GM10847 (cell line): Measurements from ENCODE around the gene PCSK9.

ENCODE experiments used
- POLR2A ChIP-seq: IDR thresholded peaks from 2 replicates; pipeline ENCODE4 v1.6.1; 2011; ENCODE audit not compliant: insufficient read length; ENCODE audit errors: extremely low read depth

PCSK9 gene

DNA sequence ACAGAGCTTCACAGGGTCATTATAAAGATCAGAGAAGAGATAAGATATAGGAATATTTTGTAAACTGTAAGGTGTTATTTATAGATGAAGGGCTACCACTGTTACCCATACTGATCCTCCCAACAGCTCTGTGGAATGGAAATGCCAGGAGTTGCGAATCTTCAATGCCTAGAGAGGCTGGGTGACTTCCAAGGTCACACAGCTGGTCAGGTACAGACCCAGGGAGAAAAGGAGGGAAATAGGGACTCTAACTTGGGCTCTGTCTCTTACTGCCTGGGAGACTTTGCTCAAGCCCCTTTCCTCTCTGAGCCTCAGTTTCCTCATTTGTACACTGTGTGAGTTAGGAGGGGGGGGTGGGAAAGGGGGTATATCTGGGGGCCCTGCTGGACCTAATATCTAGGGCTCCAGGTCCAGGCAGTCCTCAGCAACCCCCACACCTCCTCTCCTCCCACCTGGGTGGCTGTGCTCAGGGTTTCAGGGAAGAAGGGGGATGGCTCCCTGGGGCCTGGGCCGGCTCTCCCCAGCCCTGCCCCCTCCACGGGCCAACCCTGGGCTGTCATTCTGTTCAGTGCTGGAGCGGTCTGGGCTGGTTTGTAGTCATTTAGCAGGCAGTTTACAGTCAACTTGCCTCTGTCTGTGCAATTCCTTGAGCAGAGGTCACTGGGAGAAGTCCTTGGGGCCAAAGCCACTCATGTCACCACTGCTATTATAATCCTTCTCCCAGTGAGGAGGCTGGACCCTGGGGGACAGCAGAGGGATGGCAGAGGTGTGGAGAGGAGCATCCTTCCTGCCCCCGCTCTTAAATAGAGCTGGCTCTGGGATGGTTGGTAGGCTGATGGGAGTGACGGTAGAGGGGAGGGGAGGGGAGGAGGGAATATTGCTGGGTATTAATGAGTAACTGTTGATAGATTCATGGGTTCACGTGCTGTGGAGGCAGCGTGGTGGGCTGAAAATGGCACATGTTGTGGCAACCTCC, 39.0 kb upstream of the PCSK9 start:
- no peak for TF ChIP-seq POLR2A

DNA sequence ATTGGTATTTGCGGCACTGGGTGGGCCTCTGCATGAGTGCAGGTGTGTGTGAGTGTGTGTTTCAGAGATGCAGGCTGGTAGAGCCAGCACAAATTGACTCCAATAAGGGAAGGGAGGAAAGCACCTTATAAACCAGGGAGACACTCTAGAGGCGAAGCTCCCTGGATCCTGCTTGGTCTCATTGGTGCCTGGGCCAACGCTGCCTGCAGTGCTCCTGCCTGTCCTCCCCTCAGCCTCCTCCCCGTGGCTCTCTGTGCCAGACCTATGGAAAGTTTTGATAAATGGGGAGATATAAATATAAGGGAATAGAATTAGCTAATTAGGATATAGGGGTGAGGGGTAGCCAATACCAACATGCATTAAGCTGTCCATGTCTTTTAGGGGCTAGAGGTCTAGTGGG, 38.0 kb upstream of the PCSK9 start:
- TF ChIP-seq POLR2A: no peak

DNA sequence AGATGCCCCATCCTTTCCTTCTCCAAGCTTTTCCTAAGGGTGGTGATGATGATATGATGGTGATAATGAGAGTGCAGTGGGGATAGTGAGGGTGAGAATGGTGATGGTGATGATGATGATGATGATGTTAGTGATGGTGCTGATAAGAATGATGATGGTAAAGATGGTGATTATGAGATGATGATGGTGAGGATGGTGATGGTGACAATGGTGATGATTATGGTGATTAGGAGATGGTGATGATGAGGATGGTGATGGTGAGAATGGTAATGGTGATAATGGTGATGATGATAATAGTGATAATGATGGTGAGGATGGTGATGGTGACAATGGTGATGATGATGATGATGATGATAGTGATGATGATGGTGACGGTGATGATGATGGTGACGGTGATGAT, 36.7 kb upstream of the PCSK9 start:
- TF ChIP-seq POLR2A: no peak

DNA sequence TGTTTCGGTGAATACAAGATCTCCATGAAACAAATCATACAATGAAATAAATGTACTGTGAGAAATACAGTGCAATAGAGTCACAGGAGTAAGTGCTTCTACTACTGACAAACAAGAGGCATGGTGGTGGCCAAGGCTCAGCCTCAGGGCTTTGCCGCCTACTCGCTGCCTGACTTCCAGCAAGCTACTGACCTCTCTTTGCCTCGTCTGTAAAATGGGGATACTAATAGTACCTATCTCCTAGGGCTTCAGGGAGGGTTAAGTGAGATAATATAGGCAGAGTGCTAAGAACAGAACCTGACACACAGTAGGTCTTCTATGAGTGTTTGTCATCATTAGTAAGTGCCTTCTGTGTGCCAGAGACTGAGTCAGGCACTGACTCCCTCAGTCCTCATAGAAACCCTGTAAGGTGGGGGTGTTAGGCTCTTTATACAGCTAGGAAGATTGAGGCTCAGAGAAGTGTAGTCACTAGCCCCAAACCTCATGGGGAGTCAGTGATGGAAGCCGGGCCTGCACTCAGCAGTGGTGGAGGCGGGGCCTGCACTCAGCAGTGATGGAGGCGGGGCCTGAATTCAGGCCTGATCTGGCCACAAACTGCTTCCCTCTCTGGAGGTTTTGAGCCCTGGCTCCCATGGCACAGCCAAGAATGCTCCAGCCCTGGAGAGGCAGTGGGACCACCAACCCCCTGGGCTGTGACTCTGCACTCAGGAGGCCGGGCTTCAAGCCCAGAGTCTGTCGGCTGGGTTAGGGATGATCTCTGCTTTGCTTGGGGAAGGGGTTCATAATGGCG, 33.8 kb upstream of the PCSK9 start:
- no peak for TF ChIP-seq POLR2A

DNA sequence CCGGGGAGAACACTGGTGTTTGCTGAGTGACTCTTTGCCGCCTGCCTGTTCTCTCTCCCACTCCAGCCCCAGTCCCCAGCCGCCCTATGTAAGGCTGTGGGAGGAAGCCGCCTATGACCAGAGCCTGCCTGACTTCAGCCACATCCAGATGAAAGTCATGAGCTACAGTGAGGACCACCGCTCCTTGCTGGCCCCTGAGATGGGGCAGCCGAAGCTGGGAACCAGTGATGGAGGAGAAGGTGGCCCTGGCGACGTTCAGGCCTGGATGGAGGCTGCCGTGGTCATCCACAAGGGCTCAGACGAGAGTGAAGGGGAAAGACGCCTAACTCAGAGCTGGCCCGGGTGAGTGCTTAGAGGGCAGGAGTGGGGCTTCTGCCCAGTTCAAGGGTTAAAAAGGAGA, 32.4 kb upstream of the PCSK9 start:
- TF ChIP-seq POLR2A: no peak

DNA sequence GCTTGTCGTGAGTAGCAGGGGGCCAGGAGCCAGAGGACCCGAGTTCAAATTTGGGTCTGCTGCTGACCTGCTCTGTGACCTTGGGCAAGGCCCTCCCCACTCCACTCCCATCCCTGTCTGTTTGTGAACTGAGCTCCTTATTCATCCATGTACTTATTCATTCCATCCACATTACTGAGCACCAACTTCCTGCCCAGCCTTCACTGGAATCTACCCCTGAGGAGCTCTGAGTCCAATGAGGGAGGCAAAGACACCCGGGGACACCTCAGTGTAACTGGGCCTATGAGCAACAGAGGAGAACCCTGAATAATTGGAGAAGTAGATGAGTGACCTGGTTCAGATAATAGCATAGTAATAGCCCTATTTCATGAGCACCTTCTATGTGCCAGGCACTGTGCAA, 31.7 kb upstream of the PCSK9 start:
- no peak for TF ChIP-seq POLR2A

DNA sequence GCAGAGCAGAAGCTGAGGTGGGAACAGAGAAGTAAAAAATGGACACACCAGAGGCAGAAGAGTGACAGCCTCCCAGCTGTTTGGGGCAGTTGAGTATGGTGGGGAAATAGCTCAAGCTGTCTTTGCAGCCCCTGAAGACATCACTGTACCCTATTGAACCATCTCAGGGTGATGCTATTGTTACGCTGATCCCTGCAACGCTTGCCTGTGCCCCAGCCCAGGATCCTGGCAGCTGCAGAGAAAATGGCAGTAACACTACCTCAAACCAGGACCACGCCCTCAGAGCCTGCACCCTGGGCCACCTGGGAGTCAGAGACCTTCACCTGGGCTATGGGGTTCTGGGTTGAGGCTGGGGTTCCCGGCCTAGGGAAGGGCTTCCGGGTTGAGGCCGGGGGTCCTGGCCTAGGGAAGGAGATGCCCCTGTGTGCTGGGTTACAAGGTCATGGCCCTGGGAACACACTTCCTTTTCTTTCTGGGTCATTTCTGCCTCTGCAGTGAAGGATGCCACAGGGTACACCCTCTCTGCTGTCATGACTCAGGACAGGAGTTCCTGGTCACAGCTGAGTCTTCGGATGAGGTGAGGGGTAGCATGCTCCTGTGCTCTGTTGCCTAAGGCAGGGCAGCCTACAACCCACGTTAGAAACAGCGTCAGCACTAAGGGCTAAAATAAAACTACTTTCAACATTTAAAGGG, 29.0 kb upstream of the PCSK9 start:
- no peak for TF ChIP-seq POLR2A

DNA sequence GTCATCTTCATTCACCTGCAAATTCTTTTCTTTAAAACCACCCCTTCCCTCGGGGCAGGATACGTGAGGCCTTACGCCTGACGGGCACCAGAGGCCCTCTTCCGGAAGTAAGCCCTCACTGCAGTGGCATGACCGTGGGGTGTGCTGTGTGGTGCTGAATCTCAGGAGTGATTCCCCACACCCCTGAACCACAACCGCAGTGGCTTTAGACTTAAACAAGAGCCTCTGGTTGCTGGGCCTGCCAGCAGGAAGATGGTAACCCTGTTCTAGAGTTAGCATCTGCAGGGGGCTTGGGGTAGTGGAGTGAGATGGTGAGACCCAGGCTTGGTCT, 28.5 kb upstream of the PCSK9 start:
- TF ChIP-seq POLR2A: no peak

DNA sequence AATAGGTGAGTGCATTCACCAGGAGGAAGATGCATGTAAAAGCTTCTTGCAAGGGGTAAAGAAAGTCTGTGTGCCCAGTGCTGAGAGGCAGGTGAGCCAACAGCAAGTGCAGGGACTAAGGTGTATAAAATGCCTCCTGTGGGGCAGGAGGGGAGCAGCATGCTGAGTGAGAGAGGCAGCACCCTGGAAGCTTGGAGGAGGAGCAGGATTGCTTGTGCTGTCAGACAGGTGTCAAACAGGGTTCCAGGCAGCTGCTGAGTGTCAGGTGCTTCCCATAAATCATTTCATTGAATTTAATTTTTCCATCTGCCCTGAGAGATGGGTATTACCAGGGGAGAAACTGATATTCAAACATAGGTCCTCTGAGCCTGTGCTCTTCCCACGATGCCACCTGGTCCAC, 26.7 kb upstream of the PCSK9 start:
- no peak for TF ChIP-seq POLR2A

DNA sequence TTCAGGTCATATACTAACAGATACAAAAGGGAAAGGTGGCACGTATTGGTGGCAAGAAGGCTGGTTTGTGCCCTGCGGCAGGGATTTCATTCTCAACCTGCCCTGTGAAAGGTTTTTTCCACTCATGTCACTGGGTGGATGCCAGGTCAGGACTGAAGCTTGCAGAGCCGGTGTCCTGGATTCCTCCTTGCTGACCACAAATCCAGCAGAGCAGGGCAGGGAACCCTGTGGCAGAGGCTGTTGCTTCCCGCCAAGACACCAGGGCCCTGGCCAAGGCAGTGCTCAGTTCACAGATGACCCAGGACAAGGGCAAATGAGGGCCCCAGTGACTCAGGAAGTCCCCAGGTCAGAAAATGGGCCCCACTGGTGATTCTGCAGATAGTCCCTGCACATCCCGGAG, 24.2 kb upstream of the PCSK9 start:
- TF ChIP-seq POLR2A: no peak

DNA sequence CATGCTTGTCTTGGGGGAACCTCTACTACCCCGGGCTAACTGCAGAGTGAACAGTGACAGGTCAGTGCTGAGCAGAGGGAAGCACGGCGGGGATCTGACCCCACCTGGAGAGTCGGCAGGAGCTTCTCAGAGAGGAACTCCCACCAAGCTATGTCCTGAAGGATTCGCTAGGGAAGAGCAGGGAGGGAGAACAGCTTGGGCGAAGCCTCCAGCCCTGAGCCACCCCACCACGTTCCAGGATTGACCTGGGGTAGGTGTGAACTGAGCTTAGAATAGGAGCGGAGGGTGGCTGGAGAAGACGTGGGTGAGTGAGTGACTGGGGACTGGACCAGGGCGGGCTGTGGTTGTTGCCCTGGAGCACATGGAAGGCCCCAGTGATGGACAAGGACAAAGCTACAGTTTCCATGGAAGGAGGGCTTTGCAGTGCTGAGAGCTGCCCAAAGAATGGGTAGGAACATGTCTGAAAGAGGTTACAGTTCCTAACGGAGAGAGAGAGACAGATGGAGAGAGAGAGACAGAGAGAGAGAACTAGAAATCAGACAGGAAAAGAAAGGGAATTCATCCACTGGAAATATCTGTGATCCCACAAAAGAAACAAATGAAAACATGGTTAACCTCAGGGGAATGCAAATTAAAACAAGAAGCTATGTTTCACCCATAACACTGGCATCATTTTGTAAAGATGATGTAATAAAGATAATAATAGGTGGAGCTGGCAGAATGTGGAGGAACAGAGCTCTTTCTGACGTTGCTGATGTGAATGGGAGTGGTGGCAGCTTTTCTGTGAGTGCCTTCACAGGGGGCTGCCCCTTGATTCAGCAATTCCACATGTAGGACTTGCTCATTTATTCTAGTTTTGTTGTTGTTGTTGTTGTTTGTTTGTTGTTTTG, 23.4 kb upstream of the PCSK9 start:
- no peak for TF ChIP-seq POLR2A

DNA sequence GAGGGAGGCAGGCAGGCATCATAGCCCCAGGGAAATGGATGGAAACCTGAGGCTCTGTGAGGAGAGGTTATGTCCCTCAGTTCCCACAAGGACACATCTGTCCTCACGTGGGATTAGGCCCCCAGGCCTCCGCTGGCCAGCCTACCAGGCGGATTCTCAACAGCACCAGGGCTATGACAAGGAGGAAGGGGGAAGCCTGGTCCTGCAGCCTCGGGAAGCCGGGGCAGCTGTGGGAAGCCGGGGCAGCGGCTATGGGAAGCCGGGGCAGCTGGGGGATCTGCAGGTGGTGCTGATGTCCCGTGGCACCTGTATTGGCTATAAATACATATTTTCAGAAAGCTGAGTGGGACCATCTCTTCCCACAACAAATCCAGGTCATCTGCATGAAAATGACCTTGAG, 21.0 kb upstream of the PCSK9 start:
- TF ChIP-seq POLR2A: no peak

DNA sequence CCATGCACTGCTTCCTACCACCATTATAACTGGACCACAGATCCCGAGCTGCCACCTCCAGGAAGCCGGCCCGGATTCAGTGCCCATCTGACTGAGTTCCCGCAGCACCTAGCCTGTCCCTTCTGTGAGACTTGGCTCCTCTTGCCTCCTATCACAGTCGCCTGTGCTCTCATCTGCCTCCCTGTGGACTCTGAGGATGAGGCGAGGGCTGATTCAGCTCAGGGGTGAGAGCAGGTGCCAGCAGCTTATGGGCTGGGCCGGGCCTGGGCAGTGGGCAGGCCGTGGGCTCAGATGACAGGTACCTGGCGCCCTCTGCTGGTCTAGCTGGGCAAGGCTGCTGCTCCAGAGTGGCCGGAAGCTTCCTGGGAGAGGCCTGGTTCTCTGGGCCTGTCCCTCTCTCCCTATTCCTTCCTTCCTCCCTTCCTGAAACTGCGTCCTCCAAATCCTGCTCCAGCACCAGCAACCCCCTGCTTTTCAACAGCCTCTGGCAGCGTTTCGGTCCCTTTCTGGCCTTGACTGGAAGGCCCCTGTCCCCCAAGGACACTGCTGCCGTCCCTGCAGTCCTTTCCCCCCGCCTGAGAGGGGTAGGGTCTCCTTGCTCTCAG, 17.3 kb upstream of the PCSK9 start:
- no peak for TF ChIP-seq POLR2A

DNA sequence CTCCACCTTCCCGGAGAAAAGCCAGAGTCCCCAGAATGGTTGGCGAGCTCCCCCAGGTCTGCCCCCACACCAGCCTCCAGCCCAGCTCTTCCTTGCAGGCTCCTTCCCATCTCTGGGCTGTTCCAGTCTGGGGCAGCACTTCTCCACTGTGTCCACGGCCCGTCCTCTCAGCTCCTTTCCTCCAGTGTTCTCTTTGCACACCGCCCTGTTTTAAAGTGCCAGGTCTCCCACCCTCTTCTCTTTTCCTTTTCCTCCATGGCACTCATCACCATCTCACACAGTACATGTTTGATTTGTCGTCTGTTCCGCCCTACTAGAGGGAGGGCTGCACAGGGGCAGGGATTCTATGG, 6.1 kb upstream of the PCSK9 start:
- TF ChIP-seq POLR2A: no peak
